Tibial artery (tissue), 4 donors: ENCODE measurements around the gene EPN3.

Experiments used
- DNase-seq, 2 donors: peaks; one replicate each; pipeline ENCODE4 v3.0.0-alpha.2; 2019
- H3K27ac ChIP-seq, 2 donors: fragments of 200-600 bp; sonication (generic) in 1 of 2; 1 replicate in 1 of 2; 2 replicates in 1 of 2; pipeline ENCODE4 v1.5.1; 2018 to 2019; ENCODE audit warnings: mild to moderate bottlenecking in 1 of 2
- H3K27me3 ChIP-seq, 2 donors: fragments of 200-600 bp; sonication (generic) in 1 of 2; one replicate each; pipeline versions ENCODE4 v1.5.1 to v1.6.0; 2016 to 2019
- H3K36me3 ChIP-seq, 3 donors: fragments of 200-600 bp; sonication (generic) in 2 of 3; one replicate each; pipeline ENCODE4 v1.5.1; 2016 to 2019; ENCODE audit warnings: mild to moderate bottlenecking in 2 of 3
- H3K4me1 ChIP-seq, 4 donors: fragments of 200-600 bp; sonication (generic) in 2 of 4; 1 replicate in 3 of 4; 2 replicates in 1 of 4; pipeline ENCODE4 v1.5.1; 2016 to 2019
- H3K4me3 ChIP-seq, 2 donors: fragments of 200-600 bp; sonication (generic) in 1 of 2; 1 replicate in 1 of 2; 2 replicates in 1 of 2; pipeline ENCODE4 v1.5.1; 2018 to 2019; ENCODE audit warnings: mild to moderate bottlenecking in 2 of 2
- H3K9me3 ChIP-seq, 3 donors: fragments of 200-600 bp; sonication (generic) in 1 of 3; one replicate each; pipeline ENCODE4 v1.5.1; 2016 to 2019
- CTCF ChIP-seq, 2 experiments: fragments of 200-600 bp in 1 of 2; fragments of 450-650 bp in 1 of 2; IDR thresholded peaks; one replicate each; pipeline ENCODE4 v1.5.1; 2017 to 2019; ENCODE audit warnings: antibody characterized with exemption in 2 of 2, mild to moderate bottlenecking in 1 of 2, moderate library complexity in 1 of 2
- intact Hi-C: fragments of 100-400 bp; cut with DNase I; formaldehyde crosslinking; loops from one replicate; pipeline ENCODE4 v1.15.0; 2023; ENCODE audit warnings: low total_unique reads

The EPN3 gene

GRCh38 chr17:50523208-50523607 is 9.3 kb upstream of the EPN3 start:
- TF ChIP-seq CTCF (IDR thresholded peaks at IDR 0.05) = no peak
- no peaks in the 10 kb centered on the region for H3K36me3 ChIP-seq
- no peaks in the 10 kb centered on the region for H3K4me1 ChIP-seq
- H3K27ac ChIP-seq = no peak overlapping the region
- H3K9me3 ChIP-seq = no peaks in the 10 kb centered on the region
- DNase-seq = no peak
- peaks cover 0 to 11% of the 10 kb centered on the region in 2 donors for H3K27me3 ChIP-seq
- intact Hi-C loops = no loop called here
- H3K4me3 ChIP-seq = no peak overlapping the region

GRCh38 chr17:50524838-50525237 is 7.7 kb upstream of the EPN3 start:
- intact Hi-C loops = no loop called here
- Histone ChIP-seq H3K27ac (no peak overlapping the region), H3K27me3 (peaks cover 0 to 26% of the 10 kb centered on the region in 2 donors), H3K9me3 (no peaks in the 10 kb centered on the region), H3K4me3 (no peak overlapping the region), H3K4me1 (no peaks in the 10 kb centered on the region), H3K36me3 (no peaks in the 10 kb centered on the region)
- no peak for TF ChIP-seq CTCF (IDR thresholded peaks at IDR 0.05)
- no peak for DNase-seq

- H3K27ac ChIP-seq = no peak overlapping the region
- H3K4me1 ChIP-seq = peaks cover 0 to 6% (median under 1%) of the 10 kb centered on the region in 4 donors
- no peaks in the 10 kb centered on the region for H3K9me3 ChIP-seq
- intact Hi-C loops = no loop called here
- peaks cover 0 to 50% of the 10 kb centered on the region in 2 donors for H3K27me3 ChIP-seq
- no peak for DNase-seq
- no peak overlapping the region for H3K4me3 ChIP-seq
- no peak for TF ChIP-seq CTCF (IDR thresholded peaks at IDR 0.05)
- no peaks in the 10 kb centered on the region for H3K36me3 ChIP-seq
Measured at GRCh38 chr17:50527155-50527762, 5.3 kb upstream of the EPN3 start.

- H3K4me3 ChIP-seq = no peak overlapping the region
- intact Hi-C loops = no loop called here
- H3K27ac ChIP-seq = no peak overlapping the region
- no peaks in the 10 kb centered on the region for H3K36me3 ChIP-seq
- peaks cover 0 to 14% (median 4%) of the 10 kb centered on the region in 4 donors for H3K4me1 ChIP-seq
- H3K27me3 ChIP-seq = peaks cover 2 to 57% of the 10 kb centered on the region in 2 donors
- TF ChIP-seq CTCF (IDR thresholded peaks at IDR 0.05) = no peak
- H3K9me3 ChIP-seq = no peaks in the 10 kb centered on the region
- no peak for DNase-seq
Measured at GRCh38 chr17:50527949-50528474, 4.5 kb upstream of the EPN3 start.

GRCh38 chr17:50529849-50530248 is 2.7 kb upstream of the EPN3 start:
- Histone ChIP-seq H3K9me3 (no peaks in the 10 kb centered on the region), H3K27ac (no peak overlapping the region), H3K4me3 (no peak overlapping the region), H3K4me1 (peaks cover 0 to 32% (median 17%) of the 10 kb centered on the region in 4 donors), H3K36me3 (no peaks in the 10 kb centered on the region), H3K27me3 (peaks cover 2 to 74% of the 10 kb centered on the region in 2 donors)
- no peak for DNase-seq
- intact Hi-C loops = no loop called here
- no peak for TF ChIP-seq CTCF (IDR thresholded peaks at IDR 0.05)
